H1 (cell line): ENCODE measurements around the gene SMTN.

Source experiments
- BACH1 ChIP-seq: IDR thresholded peaks from 2 replicates; pipeline ENCODE4 v1.6.1; 2012; ENCODE audit warnings: low read length, improper control_type of control experiment
- CTCF ChIP-seq, 3 experiments: IDR thresholded peaks; 1 replicate in 2 of 3; 2 replicates in 1 of 3; pipeline versions ENCODE4 v1.5.1 to v1.6.1; 2011; ENCODE audit warnings: low read length in 3 of 3, mild to moderate bottlenecking in 3 of 3, inconsistent platforms in 2 of 3, low read depth in 1 of 3, moderate library complexity in 1 of 3; ENCODE audit not compliant: insufficient read depth in 1 of 3; ENCODE audit errors: control extremely low read depth in 1 of 3
- EP300 ChIP-seq, 2 experiments: IDR thresholded peaks; 1 replicate in 1 of 2; 2 replicates in 1 of 2; pipeline ENCODE4 v1.6.1; 2011 to 2012; ENCODE audit warnings: low read depth in 2 of 2, low read length in 2 of 2, mild to moderate bottlenecking in 2 of 2, borderline replicate concordance in 1 of 2, inconsistent platforms in 1 of 2, moderate library complexity in 1 of 2
- POLR2AphosphoS5 ChIP-seq: IDR thresholded peaks from 2 replicates; pipeline ENCODE4 v1.6.1; 2011; ENCODE audit warnings: low read depth, low read length
- SP2 ChIP-seq: IDR thresholded peaks from 2 replicates; pipeline ENCODE4 v1.6.1; 2012; ENCODE audit warnings: mild to moderate bottlenecking, low read length, inconsistent platforms
- SUZ12 ChIP-seq: fragments of 200-600 bp; sonication (generic); IDR thresholded peaks from 2 replicates; pipeline ENCODE4 v1.6.1; 2012; ENCODE audit warnings: mild to moderate bottlenecking, inconsistent platforms, low read length, moderate library complexity, mixed read lengths
- ZNF274 ChIP-seq: IDR thresholded peaks from 2 replicates; pipeline ENCODE4 v1.7.0; 2012; ENCODE audit warnings: low read length, borderline replicate concordance; ENCODE audit errors: extremely low read depth

GRCh38 chr22:31100762-31101525 lies 19.8 kb downstream of the SMTN start:
- no peak for TF ChIP-seq EP300 (IDR thresholded peaks at IDR 0.05; ENCODE audit: borderline replicate concordance in 1 of 2, low read depth in 2 of 2, low read length in 2 of 2)
- TF ChIP-seq POLR2AphosphoS5 = no peak
- TF ChIP-seq BACH1 = no peak
- TF ChIP-seq CTCF (IDR thresholded peaks at IDR 0.05; ENCODE audit: control extremely low read depth in 1 of 3, insufficient read depth in 1 of 3, low read depth in 1 of 3, low read length in 3 of 3) = no peak
- TF ChIP-seq ZNF274 = no peak
- TF ChIP-seq SUZ12 = no peak
- TF ChIP-seq SP2 = no peak
